Astrocyte (in vitro differentiated cells and primary cell): ENCODE measurements around the gene PPP6C. TPM values are rescaled to one million over a fixed set of nuclear protein-coding genes. Genes with fewer than 3 reads are reported as not detected.
"Not testable (repeated sequence)": the region's sequence is repeated elsewhere in the genome, so short reads cannot be mapped to it uniquely, and the experiment has no call there.

Experiments
- DNase-seq: peaks from one replicate; pipeline ENCODE4 v3.0.0-alpha.2; 2010; ENCODE audit warnings: low read depth
- FAIRE-seq: peaks from 2 replicates; lab custom pipeline; 2011; peaks lifted over from hg19 to GRCh38; lab: Jason Lieb, UNC
- H2AFZ ChIP-seq: 2 replicates; pipeline ENCODE4 v1.6.0; 2012; ENCODE audit warnings: low read depth, low read length, inconsistent platforms
- H3K27ac ChIP-seq: 2 replicates; pipeline ENCODE4 v1.5.1; 2011; ENCODE audit warnings: low read depth, low read length, inconsistent platforms
- H3K27me3 ChIP-seq: 2 replicates; pipeline ENCODE4 v1.6.0; 2011; ENCODE audit warnings: low read length, inconsistent platforms; ENCODE audit not compliant: insufficient read depth
- H3K36me3 ChIP-seq: 2 replicates; pipeline ENCODE4 v1.5.1; 2011; ENCODE audit warnings: low read length, inconsistent platforms; ENCODE audit not compliant: insufficient read depth
- H3K4me1 ChIP-seq: 2 replicates; pipeline ENCODE4 v1.5.1; 2011; ENCODE audit warnings: low read length, inconsistent platforms; ENCODE audit not compliant: insufficient read depth
- H3K4me2 ChIP-seq: 2 replicates; pipeline ENCODE4 v1.6.0; 2012; ENCODE audit warnings: low read length, inconsistent platforms
- H3K4me3 ChIP-seq: 2 replicates; pipeline ENCODE4 v1.5.1; 2011; ENCODE audit warnings: low read depth, mild to moderate bottlenecking, low read length, inconsistent platforms; ENCODE audit not compliant: insufficient read depth
- H3K79me2 ChIP-seq: 2 replicates; pipeline ENCODE4 v1.6.0; 2012; ENCODE audit warnings: mild to moderate bottlenecking, low read length, inconsistent platforms; ENCODE audit not compliant: insufficient read depth
- H3K9ac ChIP-seq: 2 replicates; pipeline ENCODE4 v1.6.0; 2012; ENCODE audit warnings: mild to moderate bottlenecking, low read length, inconsistent platforms
- H3K9me3 ChIP-seq: 2 replicates; pipeline ENCODE4 v1.5.1; 2012; ENCODE audit warnings: low read depth, mild to moderate bottlenecking, low read length, inconsistent platforms; ENCODE audit not compliant: insufficient read depth
- H4K20me1 ChIP-seq: 2 replicates; pipeline ENCODE4 v1.6.0; 2012; ENCODE audit warnings: low read length, inconsistent platforms; ENCODE audit not compliant: insufficient read depth
- H3K27ac Mint-ChIP-seq: one replicate; pipeline ENCODE4 v1.8.0; 2021; ENCODE audit warnings: mild to moderate bottlenecking, mixed read lengths; ENCODE audit not compliant: unreplicated experiment
- H3K27me3 Mint-ChIP-seq: one replicate; pipeline ENCODE4 v1.8.0; 2021; ENCODE audit warnings: low read depth, mixed read lengths; ENCODE audit not compliant: unreplicated experiment
- H3K36me3 Mint-ChIP-seq: one replicate; pipeline ENCODE4 v1.8.0; 2021; ENCODE audit warnings: low read depth, mixed read lengths; ENCODE audit not compliant: unreplicated experiment
- H3K4me1 Mint-ChIP-seq: one replicate; pipeline ENCODE4 v1.8.0; 2021; ENCODE audit warnings: low read depth, mixed read lengths; ENCODE audit not compliant: unreplicated experiment
- H3K4me3 Mint-ChIP-seq: one replicate; pipeline ENCODE4 v1.8.0; 2021; ENCODE audit warnings: mild to moderate bottlenecking, moderate library complexity, mixed read lengths; ENCODE audit not compliant: unreplicated experiment
- H3K9me3 Mint-ChIP-seq: one replicate; pipeline ENCODE4 v1.8.0; 2021; ENCODE audit warnings: mild to moderate bottlenecking, mixed read lengths; ENCODE audit not compliant: unreplicated experiment
- EZH2 ChIP-seq: IDR thresholded peaks from 2 replicates; pipeline ENCODE4 v1.6.1; 2012; ENCODE audit warnings: mild to moderate bottlenecking, low read length, inconsistent platforms; ENCODE audit not compliant: insufficient read depth
- total RNA-seq: library from RNA; stranded (reverse); gene quantifications from 2 replicates; pipeline ENCODE4 v1.2.1, GENCODE V29; 2021
- TF ChIP-seq, protein P1 (sequence below): IDR thresholded peaks from 2 replicates; pipeline ENCODE4 v1.5.1; 2011; ENCODE audit warnings: low read depth, mild to moderate bottlenecking, inconsistent platforms, low read length, moderate library complexity; ENCODE audit not compliant: insufficient read depth

Gene PPP6C
- total RNA-seq, 1 donor from 2014 or later = 41.1 TPM

DNA sequence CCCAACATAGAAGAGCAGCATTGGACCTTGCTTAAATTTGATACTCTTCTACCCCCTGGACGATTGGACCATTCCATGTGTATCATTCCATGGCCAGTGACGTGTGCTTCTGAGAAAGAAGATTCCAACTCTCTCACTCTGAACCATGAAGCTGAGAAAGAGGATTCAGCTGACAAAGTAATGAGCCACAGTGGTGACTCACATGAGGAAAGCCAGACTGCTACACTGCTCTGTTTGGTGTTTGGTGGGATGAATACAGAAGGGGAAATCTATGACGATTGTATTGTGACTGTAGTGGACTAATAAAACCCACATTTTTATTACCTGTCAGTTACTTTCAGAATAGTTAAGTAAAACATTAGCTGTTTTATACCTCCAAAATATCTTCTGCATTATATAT lies 44.1 kb upstream of the PPP6C start:
- H3K36me3 Mint-ChIP-seq = peaks cover 34% of the 10 kb centered on the region
- no peak overlapping the region for H2AFZ ChIP-seq
- peak overlapping the region; percentile 31 for H3K4me3 Mint-ChIP-seq
- H3K9me3 ChIP-seq = no peaks in the 10 kb centered on the region
- TF ChIP-seq EZH2 = no peak
- TF ChIP-seq, protein P1, sequence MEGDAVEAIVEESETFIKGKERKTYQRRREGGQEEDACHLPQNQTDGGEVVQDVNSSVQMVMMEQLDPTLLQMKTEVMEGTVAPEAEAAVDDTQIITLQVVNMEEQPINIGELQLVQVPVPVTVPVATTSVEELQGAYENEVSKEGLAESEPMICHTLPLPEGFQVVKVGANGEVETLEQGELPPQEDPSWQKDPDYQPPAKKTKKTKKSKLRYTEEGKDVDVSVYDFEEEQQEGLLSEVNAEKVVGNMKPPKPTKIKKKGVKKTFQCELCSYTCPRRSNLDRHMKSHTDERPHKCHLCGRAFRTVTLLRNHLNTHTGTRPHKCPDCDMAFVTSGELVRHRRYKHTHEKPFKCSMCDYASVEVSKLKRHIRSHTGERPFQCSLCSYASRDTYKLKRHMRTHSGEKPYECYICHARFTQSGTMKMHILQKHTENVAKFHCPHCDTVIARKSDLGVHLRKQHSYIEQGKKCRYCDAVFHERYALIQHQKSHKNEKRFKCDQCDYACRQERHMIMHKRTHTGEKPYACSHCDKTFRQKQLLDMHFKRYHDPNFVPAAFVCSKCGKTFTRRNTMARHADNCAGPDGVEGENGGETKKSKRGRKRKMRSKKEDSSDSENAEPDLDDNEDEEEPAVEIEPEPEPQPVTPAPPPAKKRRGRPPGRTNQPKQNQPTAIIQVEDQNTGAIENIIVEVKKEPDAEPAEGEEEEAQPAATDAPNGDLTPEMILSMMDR = no peak
- H3K27ac Mint-ChIP-seq = peak overlapping the region; percentile 59
- peaks cover 40% of the 10 kb centered on the region for H3K79me2 ChIP-seq
- peak overlapping the region; percentile 38 for H3K4me2 ChIP-seq
- DNase-seq (peak; percentile 99), FAIRE-seq (peak; percentile 92)
- H3K27ac ChIP-seq = peak overlapping the region; percentile 85
- H3K9ac ChIP-seq = peak overlapping the region; percentile 46
- no peaks in the 10 kb centered on the region for H3K27me3 ChIP-seq
- H3K27me3 Mint-ChIP-seq = no peaks in the 10 kb centered on the region
- no peaks in the 10 kb centered on the region for H3K9me3 Mint-ChIP-seq
- H3K4me1 Mint-ChIP-seq = peaks cover 30% of the 10 kb centered on the region
- H3K36me3 ChIP-seq = peaks cover 46% of the 10 kb centered on the region
- no peak overlapping the region for H3K4me3 ChIP-seq
- H3K4me1 ChIP-seq = peaks cover 25% of the 10 kb centered on the region
- H4K20me1 ChIP-seq = peaks cover 47% of the 10 kb centered on the region

DNA sequence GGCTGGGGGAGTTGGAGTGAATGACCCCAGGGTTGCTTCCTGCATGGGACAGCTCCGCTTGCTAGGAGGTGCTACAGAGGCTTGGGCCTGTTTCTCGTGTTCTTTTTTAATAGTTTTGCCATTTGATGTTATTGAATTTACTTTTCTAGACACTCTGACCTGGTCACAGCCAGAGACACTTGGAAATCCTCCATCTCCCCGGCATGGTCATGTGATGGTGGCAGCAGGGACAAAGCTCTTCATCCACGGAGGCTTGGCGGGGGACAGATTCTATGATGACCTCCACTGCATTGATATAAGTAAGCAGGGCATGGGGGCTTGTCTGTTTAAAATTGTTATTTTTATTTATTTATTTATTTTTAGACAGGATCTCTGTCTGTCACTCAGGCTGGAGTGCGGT lies 38.2 kb upstream of the PPP6C start:
- no peaks in the 10 kb centered on the region for H3K27me3 ChIP-seq
- no peak for TF ChIP-seq EZH2
- TF ChIP-seq, protein P1 = no peak
- H3K36me3 ChIP-seq = peaks cover 18% of the 10 kb centered on the region
- H3K27ac ChIP-seq = no peak overlapping the region
- FAIRE-seq = no peak
- H2AFZ ChIP-seq = no peak overlapping the region
- no peak overlapping the region for H3K4me3 Mint-ChIP-seq
- no peak overlapping the region for H3K9ac ChIP-seq
- no peak for DNase-seq
- no peaks in the 10 kb centered on the region for H3K9me3 ChIP-seq
- no peaks in the 10 kb centered on the region for H3K9me3 Mint-ChIP-seq
- H3K4me1 ChIP-seq = no peaks in the 10 kb centered on the region
- H4K20me1 ChIP-seq = no peaks in the 10 kb centered on the region
- H3K79me2 ChIP-seq = no peaks in the 10 kb centered on the region
- no peak overlapping the region for H3K27ac Mint-ChIP-seq
- no peaks in the 10 kb centered on the region for H3K4me1 Mint-ChIP-seq
- peaks cover 17% of the 10 kb centered on the region for H3K36me3 Mint-ChIP-seq
- no peaks in the 10 kb centered on the region for H3K27me3 Mint-ChIP-seq
- H3K4me2 ChIP-seq = no peak overlapping the region
- no peak overlapping the region for H3K4me3 ChIP-seq

DNA sequence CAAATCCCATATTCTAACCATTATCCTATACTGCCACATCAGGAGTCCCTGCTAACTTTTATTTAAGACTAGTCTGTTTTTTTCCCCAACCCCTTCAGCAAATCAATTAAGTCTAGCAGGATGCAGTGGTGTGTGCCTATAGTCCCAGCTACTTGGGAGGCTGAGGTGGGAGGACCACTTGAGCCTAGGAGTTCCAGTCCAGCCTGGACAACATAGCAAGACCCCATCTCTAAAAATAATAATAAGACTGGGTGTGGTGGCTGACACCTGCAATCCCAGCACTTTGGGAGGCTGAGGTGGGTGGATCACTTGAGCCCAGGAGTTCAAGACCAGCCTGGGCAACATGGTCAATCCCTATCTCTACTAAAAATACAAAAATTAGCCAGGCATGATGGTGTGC lies 35.3 kb upstream of the PPP6C start:
- not testable (repeated sequence) for H3K79me2 ChIP-seq, H3K4me1 Mint-ChIP-seq, H3K9ac ChIP-seq, H4K20me1 ChIP-seq, H3K9me3 Mint-ChIP-seq, H3K4me2 ChIP-seq, H2AFZ ChIP-seq, H3K27me3 Mint-ChIP-seq, DNase-seq, H3K27ac ChIP-seq, H3K4me1 ChIP-seq, FAIRE-seq, H3K4me3 ChIP-seq, H3K4me3 Mint-ChIP-seq, H3K27me3 ChIP-seq, H3K9me3 ChIP-seq, H3K27ac Mint-ChIP-seq
- peaks cover 14% of the 10 kb centered on the region for H3K36me3 ChIP-seq
- H3K36me3 Mint-ChIP-seq = peaks cover 16% of the 10 kb centered on the region
